ENCODE measurements around the gene EMX1.
A peak's percentile ranks its signal among the peaks of the same experiment; 100 is the strongest.

DNA sequence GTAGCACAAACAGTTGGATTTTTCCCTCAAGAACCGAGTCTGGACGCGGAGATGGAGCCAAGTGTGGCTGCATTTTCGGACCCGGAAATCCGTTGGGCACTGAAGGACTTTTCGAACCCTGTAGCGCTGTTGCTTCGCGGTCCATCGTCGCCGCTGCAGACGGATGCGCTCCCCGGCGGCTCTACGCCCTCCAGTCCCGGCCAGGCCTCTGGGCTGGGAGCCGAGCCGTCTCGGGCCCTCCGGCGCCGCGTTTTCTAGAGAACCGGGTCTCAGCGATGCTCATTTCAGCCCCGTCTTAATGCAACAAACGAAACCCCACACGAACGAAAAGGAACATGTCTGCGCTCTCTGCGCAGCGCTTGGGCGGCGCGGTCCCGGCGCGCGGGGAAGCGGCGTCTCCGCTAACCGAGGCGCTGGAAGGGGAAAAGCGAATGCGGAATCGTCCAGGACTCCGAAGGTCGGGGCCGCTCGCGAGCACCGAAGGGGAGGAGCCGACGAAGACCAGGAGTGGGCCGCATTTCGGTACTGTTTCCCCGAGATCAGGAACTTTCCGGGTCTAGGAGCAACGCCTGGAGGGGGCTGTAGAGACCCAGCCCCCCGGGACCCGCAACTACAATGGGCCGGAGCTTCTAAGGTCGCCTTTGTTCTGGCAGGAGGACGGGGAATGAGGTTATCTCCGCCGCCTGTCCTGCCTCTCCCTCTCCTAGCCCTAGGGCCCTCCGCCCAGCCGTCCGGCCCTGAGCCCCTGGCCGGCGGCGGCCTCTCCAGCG lies 3.2 kb downstream of the EMX1 start:
- TF ChIP-seq, protein P1, sequence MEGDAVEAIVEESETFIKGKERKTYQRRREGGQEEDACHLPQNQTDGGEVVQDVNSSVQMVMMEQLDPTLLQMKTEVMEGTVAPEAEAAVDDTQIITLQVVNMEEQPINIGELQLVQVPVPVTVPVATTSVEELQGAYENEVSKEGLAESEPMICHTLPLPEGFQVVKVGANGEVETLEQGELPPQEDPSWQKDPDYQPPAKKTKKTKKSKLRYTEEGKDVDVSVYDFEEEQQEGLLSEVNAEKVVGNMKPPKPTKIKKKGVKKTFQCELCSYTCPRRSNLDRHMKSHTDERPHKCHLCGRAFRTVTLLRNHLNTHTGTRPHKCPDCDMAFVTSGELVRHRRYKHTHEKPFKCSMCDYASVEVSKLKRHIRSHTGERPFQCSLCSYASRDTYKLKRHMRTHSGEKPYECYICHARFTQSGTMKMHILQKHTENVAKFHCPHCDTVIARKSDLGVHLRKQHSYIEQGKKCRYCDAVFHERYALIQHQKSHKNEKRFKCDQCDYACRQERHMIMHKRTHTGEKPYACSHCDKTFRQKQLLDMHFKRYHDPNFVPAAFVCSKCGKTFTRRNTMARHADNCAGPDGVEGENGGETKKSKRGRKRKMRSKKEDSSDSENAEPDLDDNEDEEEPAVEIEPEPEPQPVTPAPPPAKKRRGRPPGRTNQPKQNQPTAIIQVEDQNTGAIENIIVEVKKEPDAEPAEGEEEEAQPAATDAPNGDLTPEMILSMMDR (IDR thresholded peaks at IDR 0.05): no peak
- TF ChIP-seq EZH2phosphoT487 (IDR thresholded peaks at IDR 0.05) (peak; percentile 93), EZH2 (IDR thresholded peaks at IDR 0.05) (peak; percentile 96)
